AG09319 (cell line): ENCODE measurements around the gene ANKRD40.

Experiments used
- DNase-seq: peaks from one replicate; pipeline ENCODE4 v3.0.0-alpha.2; 2010; ENCODE audit warnings: low read depth; ENCODE audit errors: extremely low read depth
- TF ChIP-seq, protein P1 (sequence below): IDR thresholded peaks from 2 replicates; pipeline ENCODE4 v1.5.1; 2011; ENCODE audit warnings: low read depth, mild to moderate bottlenecking, inconsistent platforms, low read length, moderate library complexity

ANKRD40 gene

DNA sequence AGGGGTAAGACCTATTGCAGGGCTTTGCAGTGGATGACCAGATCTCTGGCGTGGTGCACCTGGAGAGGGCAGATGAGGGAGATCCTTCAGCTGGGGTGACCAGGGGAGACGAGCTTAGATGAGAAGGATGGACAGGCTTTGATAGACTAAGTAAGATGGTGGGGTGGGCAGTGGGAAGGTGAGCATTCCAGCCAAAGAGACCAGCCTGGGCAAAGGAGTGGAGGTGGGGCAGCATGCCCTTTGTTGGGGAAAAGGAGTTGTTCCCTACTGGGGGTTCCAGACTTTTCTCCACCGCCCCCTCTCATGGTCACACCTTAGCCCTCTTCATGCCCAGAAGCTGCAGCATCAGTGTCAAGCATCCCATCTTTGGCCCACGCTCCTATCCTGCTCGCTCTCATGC is 27.6 kb downstream of the ANKRD40 start:
- TF ChIP-seq, protein P1, sequence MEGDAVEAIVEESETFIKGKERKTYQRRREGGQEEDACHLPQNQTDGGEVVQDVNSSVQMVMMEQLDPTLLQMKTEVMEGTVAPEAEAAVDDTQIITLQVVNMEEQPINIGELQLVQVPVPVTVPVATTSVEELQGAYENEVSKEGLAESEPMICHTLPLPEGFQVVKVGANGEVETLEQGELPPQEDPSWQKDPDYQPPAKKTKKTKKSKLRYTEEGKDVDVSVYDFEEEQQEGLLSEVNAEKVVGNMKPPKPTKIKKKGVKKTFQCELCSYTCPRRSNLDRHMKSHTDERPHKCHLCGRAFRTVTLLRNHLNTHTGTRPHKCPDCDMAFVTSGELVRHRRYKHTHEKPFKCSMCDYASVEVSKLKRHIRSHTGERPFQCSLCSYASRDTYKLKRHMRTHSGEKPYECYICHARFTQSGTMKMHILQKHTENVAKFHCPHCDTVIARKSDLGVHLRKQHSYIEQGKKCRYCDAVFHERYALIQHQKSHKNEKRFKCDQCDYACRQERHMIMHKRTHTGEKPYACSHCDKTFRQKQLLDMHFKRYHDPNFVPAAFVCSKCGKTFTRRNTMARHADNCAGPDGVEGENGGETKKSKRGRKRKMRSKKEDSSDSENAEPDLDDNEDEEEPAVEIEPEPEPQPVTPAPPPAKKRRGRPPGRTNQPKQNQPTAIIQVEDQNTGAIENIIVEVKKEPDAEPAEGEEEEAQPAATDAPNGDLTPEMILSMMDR, result no peak
- DNase-seq, result no peak

DNA sequence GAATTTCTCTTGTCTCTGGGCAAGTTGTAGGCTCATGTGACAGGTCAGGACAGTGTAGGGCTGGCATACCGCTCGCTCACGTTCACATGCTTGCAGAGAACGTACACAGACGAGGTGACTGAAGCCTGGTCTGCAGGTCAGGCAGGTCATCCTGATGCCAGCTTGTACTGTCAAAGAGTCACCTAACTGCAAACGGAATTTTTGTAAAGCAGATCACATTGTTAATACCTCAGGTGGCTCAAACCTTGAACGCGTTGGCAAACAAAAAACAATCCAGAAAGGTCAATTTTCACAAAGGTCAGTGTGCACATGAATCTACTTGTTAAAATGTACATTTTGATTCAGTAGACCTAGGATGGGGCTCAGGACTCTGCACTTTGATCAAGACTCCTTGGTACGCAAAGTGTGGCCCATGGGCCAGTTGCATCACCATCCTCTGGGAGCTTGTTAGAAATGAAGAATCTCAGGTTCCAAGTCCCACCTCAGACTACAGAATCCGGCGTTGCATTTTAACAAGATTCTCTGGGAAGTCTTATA is 28.6 kb downstream of the ANKRD40 start:
- DNase-seq, result no peak
- TF ChIP-seq, protein P1, result no peak

DNA sequence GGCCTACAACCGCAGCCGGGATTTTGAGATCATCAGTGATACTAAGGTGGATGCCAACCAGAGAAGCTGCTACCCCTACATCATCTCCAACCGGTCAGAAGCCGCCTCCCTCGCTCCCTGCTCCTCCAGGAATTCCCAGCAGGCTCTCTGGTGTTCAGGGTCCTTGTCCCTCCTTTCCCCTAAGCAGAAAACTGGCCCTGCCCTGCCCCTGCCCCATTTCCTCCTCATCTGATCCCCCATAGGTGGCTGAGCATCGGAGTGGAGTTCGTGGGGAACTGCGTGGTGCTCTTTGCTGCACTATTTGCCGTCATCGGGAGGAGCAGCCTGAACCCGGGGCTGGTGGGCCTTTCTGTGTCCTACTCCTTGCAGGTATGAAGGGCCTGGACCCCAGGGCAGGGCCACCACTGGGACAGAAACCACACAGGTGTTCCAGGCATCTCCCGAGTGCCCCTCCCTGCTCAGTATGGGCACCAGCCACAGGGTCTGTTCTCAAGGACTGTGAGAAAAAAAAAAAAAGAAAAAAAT is 29.8 kb downstream of the ANKRD40 start:
- DNase-seq, result no peak
- TF ChIP-seq, protein P1, result no peak

DNA sequence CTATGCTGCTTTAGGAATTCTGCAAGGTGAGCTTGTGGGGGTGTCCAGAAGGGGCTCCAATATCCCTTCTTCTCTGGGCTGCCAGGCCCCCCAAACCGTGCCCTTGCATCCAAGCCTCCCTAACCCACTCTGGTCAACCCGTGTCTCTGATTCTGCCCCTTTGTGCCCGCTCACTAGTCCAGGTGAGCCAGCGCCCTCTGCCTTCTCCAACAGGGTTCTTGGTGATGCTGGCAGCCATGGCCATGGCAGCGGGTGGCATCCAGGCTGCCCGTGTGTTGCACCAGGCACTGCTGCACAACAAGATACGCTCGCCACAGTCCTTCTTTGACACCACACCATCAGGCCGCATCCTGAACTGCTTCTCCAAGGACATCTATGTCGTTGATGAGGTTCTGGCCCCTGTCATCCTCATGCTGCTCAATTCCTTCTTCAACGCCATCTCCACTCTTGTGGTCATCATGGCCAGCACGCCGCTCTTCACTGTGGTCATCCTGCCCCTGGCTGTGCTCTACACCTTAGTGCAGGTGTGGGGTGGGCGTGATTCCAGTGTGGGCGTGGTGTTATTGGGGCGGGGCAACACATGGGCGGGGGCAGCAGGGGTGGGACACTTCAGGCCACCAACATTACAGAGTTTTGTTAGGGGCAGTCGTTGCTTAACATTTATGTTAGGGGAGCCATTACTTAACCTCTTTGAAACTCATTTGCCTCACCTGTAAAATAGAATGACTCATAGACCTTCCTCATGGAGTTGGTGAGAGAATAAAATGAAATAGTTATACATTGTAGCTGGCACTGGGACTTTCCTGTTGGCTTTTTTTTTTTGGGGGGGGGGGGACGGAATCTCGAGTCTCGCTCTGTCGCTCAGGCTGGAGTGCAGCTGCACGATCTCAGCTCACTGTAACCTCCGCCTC is 31.4 kb downstream of the ANKRD40 start:
- no peak for DNase-seq
- TF ChIP-seq, protein P1, result no peak

DNA sequence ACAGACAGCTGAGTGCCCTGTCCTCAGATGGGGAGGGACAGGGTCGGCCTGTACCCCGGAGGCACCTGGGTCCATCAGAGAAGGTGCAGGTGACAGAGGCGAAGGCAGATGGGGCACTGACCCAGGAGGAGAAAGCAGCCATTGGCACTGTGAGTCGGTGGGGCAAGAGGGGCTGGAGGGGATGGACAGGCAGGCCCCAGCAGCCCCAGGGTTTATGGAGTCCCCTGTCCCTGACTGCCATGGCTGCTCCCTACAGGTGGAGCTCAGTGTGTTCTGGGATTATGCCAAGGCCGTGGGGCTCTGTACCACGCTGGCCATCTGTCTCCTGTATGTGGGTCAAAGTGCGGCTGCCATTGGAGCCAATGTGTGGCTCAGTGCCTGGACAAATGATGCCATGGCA is 32.1 kb downstream of the ANKRD40 start:
- TF ChIP-seq, protein P1, result no peak
- no peak for DNase-seq

DNA sequence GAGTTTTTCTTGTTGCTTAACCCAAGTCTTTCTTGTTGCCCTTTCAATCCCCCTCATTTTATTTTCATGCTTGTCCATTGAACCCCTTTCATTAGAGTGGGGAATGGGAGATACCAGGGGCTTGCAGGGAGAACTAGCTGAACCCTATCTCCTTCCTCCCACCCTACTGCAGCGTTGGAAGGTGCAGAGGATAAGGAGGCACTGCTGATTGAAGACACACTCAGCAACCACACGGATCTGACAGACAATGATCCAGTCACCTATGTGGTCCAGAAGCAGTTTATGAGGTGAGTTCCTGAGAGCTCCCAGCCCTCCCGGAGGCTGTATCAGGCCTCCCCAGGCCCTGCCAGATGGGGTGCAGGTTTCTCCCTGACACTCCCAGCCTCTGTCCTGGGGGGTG is 32.5 kb downstream of the ANKRD40 start:
- TF ChIP-seq, protein P1, result no peak

More for the DNA sequence above, 32.5 kb downstream of the ANKRD40 start:
- DNase-seq, result no peak
